GM23338 (cell line): ENCODE measurements around the gene BROX. TPM values are rescaled to one million over a fixed set of nuclear protein-coding genes. Genes with fewer than 3 reads are reported as not detected.
A peak's percentile ranks its signal among the peaks of the same experiment; 100 is the strongest.

ENCODE experiments used
- ATAC-seq: fragments of 200-7000 bp; cut with Tn5 transposase; 3 replicates; pipeline ENCODE4 v1.9.1; 2020
- DNase-seq: peaks from one replicate; pipeline ENCODE4 v3.0.0-alpha.2; 2015; ENCODE audit warnings: low spot score
- H2AFZ ChIP-seq: fragments of 200-600 bp; sonication (generic); 2 replicates; pipeline ENCODE4 v1.8.0; 2016; ENCODE audit warnings: antibody characterized with exemption, mild to moderate bottlenecking, moderate library complexity
- H3F3A ChIP-seq: fragments of 200-600 bp; sonication (generic); replicated peaks from 2 replicates; pipeline ENCODE4 v1.8.0; 2017; ENCODE audit warnings: antibody characterized with exemption, mixed run types, low read depth
- H3K27ac ChIP-seq: fragments of 200-600 bp; sonication (generic); 2 replicates; pipeline ENCODE4 v1.6.1; 2016; ENCODE audit warnings: low read depth
- H3K27me3 ChIP-seq: fragments of 200-600 bp; sonication (generic); 2 replicates; pipeline ENCODE4 v1.8.0; 2016; ENCODE audit warnings: mild to moderate bottlenecking, mixed run types, moderate library complexity; ENCODE audit not compliant: insufficient read depth
- H3K36me3 ChIP-seq: fragments of 200-600 bp; sonication (generic); 2 replicates; pipeline ENCODE4 v1.8.0; 2016; ENCODE audit warnings: mild to moderate bottlenecking; ENCODE audit not compliant: insufficient read depth
- H3K4me1 ChIP-seq: fragments of 200-600 bp; sonication (generic); 2 replicates; pipeline ENCODE4 v1.8.0; 2016; ENCODE audit warnings: mild to moderate bottlenecking, moderate library complexity; ENCODE audit not compliant: insufficient read depth
- H3K4me2 ChIP-seq: fragments of 200-600 bp; sonication (generic); 2 replicates; pipeline ENCODE4 v1.7.1; 2017; ENCODE audit warnings: mixed run types
- H3K4me3 ChIP-seq: fragments of 200-600 bp; sonication (generic); 2 replicates; pipeline ENCODE4 v1.6.1; 2016; ENCODE audit warnings: mixed run types
- H3K79me2 ChIP-seq: fragments of 200-600 bp; sonication (generic); replicated peaks from 2 replicates; pipeline ENCODE4 v1.8.0; 2017; ENCODE audit warnings: mild to moderate bottlenecking; ENCODE audit not compliant: insufficient read depth
- H3K9me2 ChIP-seq: fragments of 200-600 bp; sonication (generic); 2 replicates; pipeline ENCODE4 v1.8.0; 2017; ENCODE audit not compliant: insufficient read depth
- H4K20me1 ChIP-seq: fragments of 200-600 bp; sonication (generic); replicated peaks from 2 replicates; pipeline ENCODE4 v1.8.0; 2017; ENCODE audit warnings: mild to moderate bottlenecking; ENCODE audit not compliant: insufficient read depth
- H3K27ac Mint-ChIP-seq: 2 replicates; pipeline ENCODE4 v1.8.0; 2020; ENCODE audit warnings: inconsistent platforms, mild to moderate bottlenecking, moderate library complexity, mixed read lengths
- H3K27me3 Mint-ChIP-seq: 3 replicates; pipeline ENCODE4 v1.8.0; 2022; ENCODE audit warnings: low read depth, mild to moderate bottlenecking, moderate library complexity, mixed read lengths, inconsistent platforms; ENCODE audit not compliant: insufficient read depth, poor library complexity
- H3K36me3 Mint-ChIP-seq: 3 replicates; pipeline ENCODE4 v1.8.0; 2021; ENCODE audit warnings: low read depth, mild to moderate bottlenecking, inconsistent platforms, moderate library complexity, mixed read lengths
- H3K4me1 Mint-ChIP-seq: 3 replicates; pipeline ENCODE4 v1.8.0; 2020; ENCODE audit warnings: mild to moderate bottlenecking, inconsistent platforms, mixed read lengths
- H3K4me3 Mint-ChIP-seq: 3 replicates; pipeline ENCODE4 v1.8.0; 2021; ENCODE audit warnings: moderate library complexity, mild to moderate bottlenecking, inconsistent platforms, mixed read lengths
- H3K9me3 Mint-ChIP-seq: 3 replicates; pipeline ENCODE4 v1.8.0; 2020; ENCODE audit warnings: moderate library complexity, mild to moderate bottlenecking, inconsistent platforms, mixed read lengths
- CREB1 ChIP-seq: fragments of 250-450 bp; sonication (Bioruptor Pico); IDR thresholded peaks from 2 replicates; pipeline ENCODE4 v1.5.0; 2020; ENCODE audit warnings: low read depth, mild to moderate bottlenecking, moderate library complexity
- CTCF ChIP-seq, 2 experiments: fragments of 200-600 bp in 1 of 2; sonication (generic) in 1 of 2; conservative IDR thresholded peaks; 2 replicates each; pipeline versions ENCODE4 v1.5.1 to v1.6.1; 2016 to 2017; ENCODE audit warnings: antibody characterized with exemption in 2 of 2, low read depth in 2 of 2, mild to moderate bottlenecking in 2 of 2, moderate library complexity in 1 of 2
- EZH2 ChIP-seq: fragments of 200-600 bp; sonication (generic); IDR thresholded peaks from one replicate; pipeline ENCODE4 v1.8.0; 2017; ENCODE audit warnings: antibody characterized with exemption, mild to moderate bottlenecking, low read depth; ENCODE audit not compliant: unreplicated experiment
- EZH2phosphoT487 ChIP-seq: fragments of 200-600 bp; sonication (generic); IDR thresholded peaks from one replicate; pipeline ENCODE4 v1.8.1; 2018; ENCODE audit warnings: antibody characterized with exemption; ENCODE audit not compliant: unreplicated experiment
- STAT1 ChIP-seq: IDR thresholded peaks from one replicate; pipeline ENCODE4 v1.6.1; 2016; ENCODE audit warnings: antibody characterized with exemption; ENCODE audit not compliant: unreplicated experiment
- ZNF331 ChIP-seq: fragments of 250-450 bp; sonication (Bioruptor Pico); IDR thresholded peaks from 2 replicates; pipeline ENCODE4 v1.5.0; 2020; ENCODE audit warnings: low read depth, mild to moderate bottlenecking, moderate library complexity
- ZNF462 ChIP-seq: fragments of 250-450 bp; sonication (Bioruptor Pico); IDR thresholded peaks from 2 replicates; pipeline ENCODE4 v1.5.0; 2020; ENCODE audit warnings: mild to moderate bottlenecking, moderate library complexity
- polyA plus RNA-seq: library from polyadenylated mRNA; unstranded; fragments of >200 nt; fragmentation: Nextera tagmentation; extraction: Ambion mirVana; gene quantifications from 2 replicates; pipeline ENCODE4 v1.2.1, GENCODE V29; 2016
- total RNA-seq: library from RNA; depleted of rRNA; stranded (reverse); fragments of >200 nt; shearing (Covaris generic); gene quantifications from 2 replicates; pipeline ENCODE4 v1.2.3, GENCODE V29; 2014

The BROX gene
- total and polyA plus RNA-seq, 2 experiments from 2014 or later: 26.5 to 32.3 TPM

- peaks cover 2% of the 10 kb centered on the region; the same call in 1 of the 2 replicates for H3K9me2 ChIP-seq
- Mint-ChIP-seq H3K36me3 (peaks cover 15% of the 10 kb centered on the region; the same call in 2 of the 3 replicates), H3K27me3 (peaks cover 3% of the 10 kb centered on the region), H3K4me1 (no peaks in the 10 kb centered on the region), H3K9me3 (peaks cover 27% of the 10 kb centered on the region), H3K4me3 (no peak overlapping the region), H3K27ac (no peak overlapping the region)
- DNase-seq (peak; percentile 56), ATAC-seq (no peak)
- H3K79me2 ChIP-seq: no peaks in the 10 kb centered on the region
- H3K36me3 ChIP-seq: peaks cover 4% of the 10 kb centered on the region; the same call in 1 of the 2 replicates
- no peak for TF ChIP-seq STAT1
- TF ChIP-seq CTCF (conservative IDR thresholded peaks at IDR 0.05; ENCODE audit: low read depth in 2 of 2): peak; percentile 41 to 51
- no peak for TF ChIP-seq ZNF331 (CRISPR knock-in tag)
- TF ChIP-seq CREB1: no peak
- no peak for TF ChIP-seq EZH2phosphoT487
- no peak for TF ChIP-seq EZH2
- H3K4me3 ChIP-seq: no peak overlapping the region
- H4K20me1 ChIP-seq: no peaks in the 10 kb centered on the region
- H2AFZ ChIP-seq: no peak overlapping the region
- H3K4me1 ChIP-seq: no peaks in the 10 kb centered on the region
- H3F3A ChIP-seq: no peaks in the 10 kb centered on the region
- H3K27me3 ChIP-seq: no peaks in the 10 kb centered on the region
- H3K27ac ChIP-seq: no peak overlapping the region
- no peak overlapping the region for H3K4me2 ChIP-seq
Observed at GRCh38 chr1:222769181-222769580, 56.8 kb downstream of the BROX start.

GRCh38 chr1:222769971-222770620 lies 57.7 kb downstream of the BROX start:
- H3K4me2 ChIP-seq: no peak overlapping the region
- peaks cover 27% of the 10 kb centered on the region for H3K9me3 Mint-ChIP-seq
- peaks cover 4% of the 10 kb centered on the region; the same call in 1 of the 2 replicates for H3K36me3 ChIP-seq
- H4K20me1 ChIP-seq: no peaks in the 10 kb centered on the region
- peaks cover 3% of the 10 kb centered on the region for H3K27me3 Mint-ChIP-seq
- DNase-seq (no peak), ATAC-seq (no peak)
- TF ChIP-seq ZNF462 (CRISPR knock-in tag): no peak
- H3F3A ChIP-seq: no peaks in the 10 kb centered on the region
- H3K27me3 ChIP-seq: no peaks in the 10 kb centered on the region
- peaks cover 2% of the 10 kb centered on the region; the same call in 1 of the 2 replicates for H3K9me2 ChIP-seq
- no peak overlapping the region for H3K4me3 Mint-ChIP-seq
- peaks cover 15% of the 10 kb centered on the region; the same call in 2 of the 3 replicates for H3K36me3 Mint-ChIP-seq
- no peak overlapping the region for H3K27ac ChIP-seq
- no peaks in the 10 kb centered on the region for H3K4me1 Mint-ChIP-seq
- no peak overlapping the region for H3K27ac Mint-ChIP-seq
- H3K4me1 ChIP-seq: no peaks in the 10 kb centered on the region
- H3K4me3 ChIP-seq: no peak overlapping the region
- no peaks in the 10 kb centered on the region for H3K79me2 ChIP-seq
- H2AFZ ChIP-seq: no peak overlapping the region
